ENCODE measurements around the gene GLS.
"Not testable (repeated sequence)": the region's sequence is repeated elsewhere in the genome, so short reads cannot be mapped to it uniquely, and the experiment has no call there.

The GLS gene

GRCh38 chr2:190987116-190987515 lies 106.5 kb downstream of the GLS start:
- no peak overlapping the region for H3K27ac ChIP-seq
- no peak for TF ChIP-seq ZFX (IDR thresholded peaks at IDR 0.05; ENCODE audit: borderline replicate concordance)

GRCh38 chr2:190987938-190988337 lies 107.3 kb downstream of the GLS start:
- H3K27ac ChIP-seq = no peak overlapping the region
- no peak for TF ChIP-seq CTCF (IDR thresholded peaks at IDR 0.05)
- no peak for TF ChIP-seq ZFX (IDR thresholded peaks at IDR 0.05; ENCODE audit: borderline replicate concordance)

GRCh38 chr2:190988910-190989309 lies 108.3 kb downstream of the GLS start:
- no peak overlapping the region for H3K27ac ChIP-seq
- TF ChIP-seq CTCF (IDR thresholded peaks at IDR 0.05) (no peak), ZFX (IDR thresholded peaks at IDR 0.05; ENCODE audit: borderline replicate concordance) (no peak)

GRCh38 chr2:190990132-190990531 lies 109.5 kb downstream of the GLS start:
- H3K27ac ChIP-seq = no peak overlapping the region
- no peak for TF ChIP-seq CTCF (IDR thresholded peaks at IDR 0.05)
- TF ChIP-seq ZFX (IDR thresholded peaks at IDR 0.05; ENCODE audit: borderline replicate concordance) = no peak

GRCh38 chr2:190993292-190993643 lies 112.6 kb downstream of the GLS start:
- H3K27ac ChIP-seq = no peak overlapping the region
- TF ChIP-seq ZFX (IDR thresholded peaks at IDR 0.05; ENCODE audit: borderline replicate concordance) (no peak), CTCF (IDR thresholded peaks at IDR 0.05) (no peak)

GRCh38 chr2:190994148-190994547 lies 113.5 kb downstream of the GLS start:
- TF ChIP-seq ZFX (IDR thresholded peaks at IDR 0.05; ENCODE audit: borderline replicate concordance) (no peak), CTCF (IDR thresholded peaks at IDR 0.05) (no peak)
- H3K27ac ChIP-seq = no peak overlapping the region

GRCh38 chr2:190995315-190995714 lies 114.7 kb downstream of the GLS start:
- H3K27ac ChIP-seq = not testable (repeated sequence)

- no peak for TF ChIP-seq ZFX (IDR thresholded peaks at IDR 0.05; ENCODE audit: borderline replicate concordance)
- TF ChIP-seq CTCF (IDR thresholded peaks at IDR 0.05) = peak; percentile 73
- no peak overlapping the region for H3K27ac ChIP-seq
Measured at GRCh38 chr2:190996338-190996946, 115.8 kb downstream of the GLS start.

All from 22Rv1 (cell line).